GM19324 (cell line): ENCODE results near the gene EFNB2.
A peak's percentile ranks its signal among the peaks of the same experiment; 100 is the strongest.

ENCODE experiments used
- ATAC-seq: cut with Tn5 transposase; IDR thresholded peaks from one replicate; pipeline ENCODE4 v1.9.1; 2021; ENCODE audit warnings: mild to moderate bottlenecking, moderate library complexity; ENCODE audit not compliant: unreplicated experiment, low FRiP score

EFNB2 gene

DNA sequence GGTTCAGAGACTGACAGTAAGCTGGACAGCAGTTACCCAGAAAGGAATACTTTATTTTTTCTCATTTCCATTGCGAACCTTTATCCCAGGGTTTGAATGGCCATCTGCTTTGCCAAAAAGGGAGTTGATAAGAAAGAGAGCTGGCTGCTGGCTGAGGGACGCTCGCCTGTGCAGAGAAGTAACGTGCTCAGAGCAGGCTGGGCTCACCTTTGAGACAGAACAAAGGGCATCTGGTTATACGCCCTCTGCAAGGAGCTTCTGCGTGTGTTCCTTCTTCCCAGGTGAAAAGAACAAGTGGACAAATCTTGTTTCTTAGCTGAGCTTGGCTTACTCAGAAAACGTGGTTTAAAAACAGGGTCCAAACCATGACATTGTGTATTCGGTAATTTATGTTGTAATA lies 47.4 kb downstream of the EFNB2 start:
- ATAC-seq: no peak

DNA sequence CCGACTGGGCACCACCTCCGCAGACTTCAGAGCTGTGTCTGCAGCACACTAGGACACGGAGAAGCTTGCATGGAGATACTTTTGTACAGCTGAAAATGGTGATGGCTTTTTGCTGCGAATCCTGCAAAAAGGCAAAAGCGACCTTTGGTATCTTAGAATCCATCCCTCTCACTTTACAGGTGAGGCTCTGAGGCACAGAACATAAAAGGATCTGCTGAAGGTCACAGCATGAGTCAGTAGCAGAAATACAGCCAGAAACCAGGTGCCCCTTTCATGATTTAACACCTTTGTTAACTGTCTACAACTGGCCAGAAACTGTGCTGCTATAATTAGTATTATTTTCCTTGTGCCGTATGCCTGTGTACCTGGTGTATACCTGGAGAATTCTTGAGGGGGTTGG lies 48.3 kb downstream of the EFNB2 start:
- ATAC-seq: no peak

DNA sequence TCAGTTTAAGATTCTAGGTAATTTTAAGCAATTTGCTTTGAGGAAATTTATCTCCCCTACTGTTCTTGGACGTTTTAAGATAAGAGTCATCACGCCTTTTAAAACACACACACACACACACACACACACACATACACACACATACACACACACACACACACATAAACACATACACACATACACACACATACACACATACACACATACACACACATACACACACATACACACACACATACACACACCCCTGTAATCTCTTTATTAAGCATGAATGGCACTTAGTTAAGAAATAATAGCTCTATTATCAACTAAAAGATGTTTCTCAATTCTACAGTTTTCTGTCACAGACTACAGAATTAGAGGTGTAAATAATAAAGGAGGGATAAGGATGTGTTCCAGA lies 49.2 kb downstream of the EFNB2 start:
- no peak for ATAC-seq

DNA sequence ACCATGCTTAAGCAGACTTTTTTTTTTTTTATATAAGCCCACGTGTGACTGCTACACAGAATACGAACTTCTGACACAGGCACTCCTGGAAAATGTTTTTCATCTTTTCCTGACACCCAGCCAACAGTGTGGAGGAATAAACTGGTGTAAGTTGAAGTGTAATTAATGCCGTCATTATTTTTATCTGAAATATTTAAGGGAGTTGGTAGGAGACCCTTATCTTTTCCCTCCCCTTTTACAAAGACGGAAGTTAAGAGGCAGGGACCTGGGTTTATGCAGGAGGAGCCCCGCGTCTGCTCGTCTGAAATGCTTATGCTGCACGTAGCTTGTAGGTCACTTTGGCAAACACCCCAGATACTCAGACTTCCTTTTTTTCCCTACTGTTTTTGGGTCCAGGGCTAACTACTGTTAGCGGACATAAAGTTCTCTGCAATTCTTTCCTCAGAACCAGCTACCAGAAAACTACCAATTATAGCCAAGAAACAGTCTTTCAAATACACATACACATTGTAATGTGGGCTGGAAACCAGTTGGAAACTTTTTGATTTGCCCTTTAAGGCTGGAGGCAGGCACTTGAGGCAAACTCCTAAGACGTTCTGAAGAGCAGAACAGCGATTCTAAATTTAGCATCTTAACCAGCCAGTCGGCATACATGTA lies 50.8 kb downstream of the EFNB2 start:
- no peak for ATAC-seq

DNA sequence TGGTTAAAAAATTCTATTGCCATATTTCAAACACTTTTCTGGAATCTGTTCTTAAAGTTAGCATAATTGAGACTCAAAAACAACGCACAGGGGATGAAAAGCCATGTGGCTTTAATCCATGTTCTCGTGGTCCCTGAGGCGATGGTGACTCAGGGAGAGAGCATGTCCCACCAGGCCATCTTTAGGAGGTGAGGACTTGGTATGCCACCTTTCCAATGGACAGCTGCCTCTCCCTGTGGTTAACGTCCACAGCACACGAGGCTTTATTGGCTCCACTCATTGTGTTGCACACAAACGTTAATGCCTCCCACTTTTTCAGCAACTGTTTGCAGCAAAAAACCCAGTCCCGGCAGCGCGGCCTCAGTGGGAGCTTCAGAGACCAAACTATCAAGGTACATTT lies 51.4 kb downstream of the EFNB2 start:
- ATAC-seq: no peak

DNA sequence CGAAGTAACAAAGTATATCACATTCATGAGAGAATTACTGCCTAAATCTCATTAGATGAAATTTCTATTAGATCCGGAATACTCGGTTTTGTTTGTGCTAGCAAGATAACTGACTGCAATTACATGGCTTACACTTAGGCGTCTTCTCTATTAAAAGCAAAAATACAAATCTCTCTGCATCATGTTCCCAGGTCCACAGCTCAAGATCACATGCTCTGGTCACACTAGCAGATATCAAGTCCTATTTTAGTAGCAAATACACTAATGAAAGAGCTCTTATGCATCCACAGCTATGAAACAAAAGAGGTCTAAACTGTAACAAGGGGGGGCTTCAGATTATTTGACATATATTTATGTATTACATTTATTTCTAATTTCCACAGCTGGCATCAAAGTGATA lies 53.5 kb downstream of the EFNB2 start:
- no peak for ATAC-seq

DNA sequence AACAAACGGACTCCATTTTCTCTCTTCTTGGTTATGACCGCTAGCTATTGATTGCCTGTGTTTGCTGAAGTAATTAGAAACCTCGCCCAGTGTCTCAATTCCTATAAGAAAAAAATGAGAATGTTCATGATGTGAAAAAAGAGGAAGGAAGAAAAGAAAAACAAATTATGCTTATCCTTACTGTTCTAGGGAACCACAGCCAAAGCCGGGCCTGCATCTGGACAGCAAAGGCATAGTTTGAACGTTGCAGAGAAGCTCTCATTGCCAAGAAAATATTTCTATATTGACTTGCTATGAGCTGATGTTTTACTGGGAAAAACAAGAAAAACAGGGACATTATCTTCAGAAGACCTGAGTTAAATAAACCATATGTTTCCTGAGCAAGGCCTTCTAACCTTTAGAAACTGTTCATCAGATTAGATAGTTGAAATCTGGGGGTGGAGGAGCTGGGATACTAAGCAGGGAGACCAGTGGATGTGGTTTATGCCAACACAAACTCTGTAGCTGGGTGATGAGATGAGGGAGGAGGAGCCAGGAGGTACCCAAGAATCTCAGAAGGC lies 55.0 kb downstream of the EFNB2 start:
- no peak for ATAC-seq

DNA sequence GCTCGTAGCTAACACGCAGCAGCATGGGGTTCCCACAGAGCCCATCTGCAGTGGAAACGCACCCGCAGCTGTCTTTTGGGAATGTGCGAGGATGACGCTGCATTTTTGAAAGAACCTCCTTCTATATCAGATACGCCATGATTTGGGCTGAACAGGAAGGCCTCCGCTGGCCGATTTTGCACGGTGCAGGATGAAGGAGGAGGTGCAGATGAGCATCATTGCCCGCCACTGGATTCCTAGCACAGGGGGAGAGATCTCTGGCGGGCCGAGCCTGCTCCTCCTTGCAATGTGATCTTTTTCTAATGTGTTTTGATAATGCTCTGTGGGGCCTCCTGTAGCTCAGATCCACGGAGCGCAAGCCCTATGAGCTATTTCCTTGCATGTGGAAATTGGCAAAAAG lies 55.5 kb downstream of the EFNB2 start:
- no peak for ATAC-seq

DNA sequence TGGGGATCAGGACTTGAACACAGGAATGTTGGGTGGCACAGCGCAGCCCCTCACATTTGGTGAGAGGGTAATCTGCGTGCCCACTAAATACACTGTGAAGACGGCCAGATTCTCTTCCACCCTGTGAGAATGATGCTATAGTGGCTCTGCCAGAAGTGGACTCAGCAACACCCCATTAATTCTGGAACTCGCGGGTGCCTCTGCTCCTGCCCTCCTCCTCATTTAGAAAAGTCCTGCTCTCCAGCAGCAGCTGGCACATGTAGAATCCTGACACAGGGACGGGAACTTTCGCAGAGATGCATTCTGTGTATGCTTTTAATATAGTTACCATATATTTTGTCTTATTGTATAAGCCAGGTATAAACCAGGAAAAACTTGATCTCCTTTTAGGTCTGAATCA lies 57.3 kb downstream of the EFNB2 start:
- ATAC-seq: no peak

DNA sequence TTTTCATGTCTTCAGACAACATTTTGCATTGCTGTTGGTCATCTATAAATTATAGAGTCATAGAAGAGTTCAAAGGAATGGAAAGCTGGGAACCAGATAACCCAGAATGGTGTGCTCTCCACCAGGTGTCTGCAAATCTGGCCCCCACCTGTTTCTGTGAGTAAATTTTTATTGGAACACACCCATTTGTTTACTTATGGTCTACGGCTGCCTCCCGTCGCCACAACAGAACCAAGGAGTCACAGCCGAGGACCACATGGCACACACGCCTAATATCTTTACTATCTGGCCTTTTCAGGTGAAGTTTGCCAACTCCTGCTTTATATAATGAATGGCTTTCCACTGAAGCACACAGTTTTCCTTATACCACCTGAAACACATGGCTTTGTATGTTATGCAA lies 58.2 kb downstream of the EFNB2 start:
- no peak for ATAC-seq

DNA sequence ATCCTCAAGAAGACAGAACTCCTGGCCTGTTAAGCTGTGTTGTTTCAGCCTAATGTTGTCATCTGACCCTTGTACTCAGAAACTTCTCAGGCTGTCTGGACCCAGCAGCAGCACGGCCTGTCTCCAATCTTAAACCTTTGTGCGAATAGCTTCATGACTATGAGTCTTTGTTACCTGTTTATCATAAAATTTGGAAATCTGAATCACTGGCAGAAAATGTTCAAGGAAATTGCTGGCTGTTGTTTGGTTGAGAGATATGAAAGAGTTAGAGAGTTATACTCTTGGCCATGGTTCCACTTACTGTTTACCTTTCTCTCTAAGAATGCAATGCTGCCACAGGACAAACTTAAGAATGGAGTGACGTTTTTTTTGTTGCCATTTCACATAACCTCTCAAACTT lies 59.6 kb downstream of the EFNB2 start:
- ATAC-seq: no peak

DNA sequence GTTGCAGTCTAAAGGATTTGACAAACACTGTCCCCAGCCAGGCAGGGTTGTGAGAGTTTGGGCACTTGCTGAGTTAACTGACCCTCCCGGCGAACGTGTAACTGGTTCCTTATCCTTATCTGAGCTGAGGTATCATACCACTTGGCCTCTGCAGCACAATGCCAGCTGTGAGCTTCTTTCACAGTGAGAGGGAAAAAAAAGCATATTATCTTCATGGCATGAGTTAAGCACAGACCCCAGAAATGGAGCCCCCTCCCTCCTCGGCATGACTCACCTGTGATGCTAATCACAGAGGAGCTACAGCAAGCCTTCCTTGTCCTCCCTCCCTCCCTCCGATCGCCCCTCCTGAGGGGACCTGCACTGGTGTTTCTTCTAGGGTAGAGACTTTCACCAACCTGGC lies 60.5 kb downstream of the EFNB2 start:
- ATAC-seq: no peak

DNA sequence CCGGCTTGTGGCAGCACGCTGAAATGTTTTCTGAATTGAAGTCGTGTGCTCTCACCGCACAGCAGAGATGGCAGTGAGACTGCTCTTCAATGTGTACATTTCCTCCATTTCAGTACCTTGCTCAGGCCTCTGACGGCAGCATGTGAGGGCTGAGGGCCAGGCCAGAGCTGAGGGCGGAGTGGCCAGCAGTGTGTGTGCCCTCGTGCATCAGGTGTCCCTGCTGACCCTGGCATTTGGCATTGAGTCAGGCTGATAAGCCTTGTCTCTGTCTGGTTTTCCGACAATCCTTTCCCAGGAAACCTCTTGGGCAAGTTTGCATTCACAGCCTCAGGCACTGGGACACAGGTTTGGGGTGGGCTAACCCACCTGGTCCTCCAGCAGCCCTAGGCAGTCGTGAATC lies 62.3 kb downstream of the EFNB2 start:
- ATAC-seq: no peak

DNA sequence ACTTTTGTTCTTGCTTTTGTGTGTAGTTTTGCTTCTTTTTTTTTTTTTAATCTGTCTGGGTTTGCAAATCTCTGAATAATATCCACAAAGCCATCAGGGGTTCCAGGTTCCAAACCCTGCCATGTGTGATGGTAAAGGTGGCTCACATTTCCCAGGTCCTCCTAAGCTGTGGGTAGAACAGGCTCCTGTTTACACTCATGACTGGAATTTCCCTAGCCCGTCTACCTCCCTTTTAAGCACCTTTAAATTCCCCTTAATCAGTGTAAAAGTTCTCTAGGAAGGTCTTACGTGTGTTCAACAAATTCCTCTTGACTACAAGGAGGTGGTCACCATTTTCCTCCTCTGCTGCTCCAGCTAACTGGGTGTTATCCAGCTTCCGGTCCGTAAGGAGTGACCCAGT lies 62.8 kb downstream of the EFNB2 start:
- ATAC-seq: no peak

DNA sequence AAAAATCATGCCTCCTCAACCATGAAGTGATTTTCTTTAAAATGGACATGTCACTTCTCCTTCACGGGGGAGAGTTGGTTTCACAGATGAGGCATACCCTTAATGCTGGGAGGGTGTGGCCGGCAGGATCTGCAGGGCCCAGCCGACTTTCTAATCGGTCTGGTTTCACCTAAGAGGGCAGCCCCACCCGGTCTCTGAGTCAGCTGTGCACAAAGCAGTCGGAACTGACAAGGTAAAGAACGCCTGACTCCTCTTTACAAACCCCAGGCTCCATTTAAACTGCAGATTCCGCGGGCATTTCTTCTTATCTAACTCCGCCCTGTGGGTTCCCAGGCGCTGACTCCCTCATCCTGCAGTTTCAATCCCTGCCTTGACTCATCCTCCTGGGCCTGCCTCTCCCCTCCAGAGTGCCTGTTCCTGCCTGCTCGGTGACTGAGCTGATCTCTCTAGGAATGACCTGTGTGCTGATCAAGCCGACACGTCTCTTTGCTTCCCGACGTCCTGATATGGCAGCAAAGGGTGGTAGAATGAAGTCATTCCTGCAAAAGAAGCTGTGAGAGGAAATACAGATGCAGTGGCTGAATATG lies 63.4 kb downstream of the EFNB2 start:
- ATAC-seq: peak; percentile 57

DNA sequence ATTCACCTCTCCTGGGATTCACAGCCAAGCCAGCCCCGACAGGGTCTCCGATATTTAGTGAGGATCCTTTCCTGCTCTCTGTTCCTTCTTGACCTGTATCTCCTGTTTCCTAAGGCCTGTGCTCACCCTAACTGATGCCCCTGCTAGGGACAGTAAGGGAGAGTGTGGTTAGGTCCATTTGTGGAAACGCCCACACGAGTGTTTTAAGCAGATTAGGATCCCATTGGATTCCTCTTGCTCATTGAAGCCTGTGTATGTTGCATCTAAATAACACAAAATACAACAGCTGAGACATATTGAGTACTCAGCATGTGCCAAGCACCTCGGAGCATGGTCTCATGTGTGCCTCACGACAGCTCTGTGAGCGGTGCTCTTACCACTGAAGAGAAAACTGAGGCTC lies 64.9 kb downstream of the EFNB2 start:
- no peak for ATAC-seq

DNA sequence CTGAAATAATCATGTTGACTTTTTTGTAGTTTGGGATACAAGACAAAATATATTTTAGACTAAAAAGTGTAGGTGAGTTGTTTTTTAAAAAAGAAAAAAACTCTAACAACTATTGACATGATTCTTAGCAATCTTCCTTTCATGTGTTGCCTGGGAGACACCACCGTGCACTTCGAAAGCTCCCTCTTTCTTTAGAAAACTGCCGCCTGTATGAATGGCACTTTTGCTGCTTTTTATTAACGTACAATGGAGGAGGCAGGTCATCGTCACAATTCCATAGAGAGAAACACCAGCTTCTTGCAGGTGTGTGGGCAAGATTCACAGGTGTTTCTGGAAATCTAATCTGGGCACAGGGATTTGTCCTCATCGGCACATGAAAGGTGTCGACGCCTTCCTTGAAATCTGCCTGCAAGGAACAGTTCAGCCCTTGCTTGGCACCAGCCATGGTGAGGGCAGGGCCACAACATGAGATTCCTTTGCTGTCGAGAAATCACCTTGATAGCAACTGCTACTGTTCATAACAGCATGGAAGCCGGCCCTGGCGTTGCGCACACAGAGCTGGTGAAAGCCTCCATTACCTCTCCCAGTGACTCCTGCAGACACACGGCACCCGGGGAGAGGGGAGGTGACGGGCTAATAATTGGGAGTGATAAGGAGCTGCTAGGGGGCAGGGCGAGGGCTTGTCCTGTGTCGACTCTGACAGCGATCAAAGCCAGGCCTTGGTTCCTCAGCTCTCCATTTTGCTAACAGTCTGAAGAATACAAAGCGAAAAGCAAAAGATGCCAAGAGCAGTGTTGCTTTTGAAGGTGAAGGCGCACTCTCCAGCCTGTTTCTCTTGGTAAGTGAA lies 66.5 kb downstream of the EFNB2 start:
- no peak for ATAC-seq

DNA sequence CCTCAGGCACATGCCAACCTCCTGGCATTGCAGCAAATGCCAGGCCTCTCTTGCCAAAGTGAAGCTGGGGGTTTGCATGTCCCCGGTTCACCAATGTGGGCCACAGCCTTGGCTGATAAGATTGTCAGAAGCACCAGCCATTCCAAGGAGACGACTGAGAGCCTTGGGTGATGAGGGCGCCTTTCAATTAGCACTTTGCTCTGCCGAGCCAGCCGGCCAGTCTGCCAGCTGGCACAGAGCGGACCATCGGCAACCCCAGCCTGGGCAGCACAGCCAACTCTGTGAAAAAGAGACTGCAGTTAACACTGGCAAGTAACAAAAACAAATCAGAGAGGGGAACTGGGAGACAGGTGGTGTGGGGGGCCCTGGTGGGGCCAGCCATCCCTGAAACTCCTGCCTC lies 67.3 kb downstream of the EFNB2 start:
- no peak for ATAC-seq

DNA sequence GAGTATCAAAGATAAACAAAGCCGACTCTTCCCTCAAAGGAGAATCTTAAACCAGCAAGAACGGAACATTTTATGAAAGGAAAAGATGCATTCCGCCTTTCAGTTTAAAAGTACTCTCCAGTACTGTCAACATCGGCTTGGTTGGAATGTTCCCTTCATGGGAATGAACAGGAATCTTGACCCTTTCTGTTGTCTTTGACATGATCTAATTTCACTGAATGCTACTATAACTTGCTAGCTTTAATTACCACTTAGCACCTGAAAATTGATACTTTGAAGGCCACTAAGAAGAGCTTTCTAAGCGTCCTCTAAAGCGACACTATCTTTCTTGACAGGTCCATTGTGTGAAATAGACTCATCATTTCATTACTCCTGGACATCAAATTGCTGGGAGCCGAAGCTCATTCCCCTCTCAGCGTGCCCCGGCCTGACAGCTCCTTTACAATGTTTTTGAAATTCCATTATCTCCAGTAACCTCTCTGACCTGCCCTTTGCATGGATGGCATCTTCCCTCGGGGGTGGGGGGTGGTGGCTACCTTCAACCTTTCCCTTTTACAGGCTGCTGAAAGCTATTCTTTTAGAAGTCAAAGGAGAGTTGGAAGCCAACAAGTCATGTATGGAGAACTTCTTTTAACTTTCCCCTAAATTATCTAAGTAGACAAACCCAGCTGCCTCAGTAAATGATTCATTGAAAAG lies 67.9 kb downstream of the EFNB2 start:
- ATAC-seq: no peak

DNA sequence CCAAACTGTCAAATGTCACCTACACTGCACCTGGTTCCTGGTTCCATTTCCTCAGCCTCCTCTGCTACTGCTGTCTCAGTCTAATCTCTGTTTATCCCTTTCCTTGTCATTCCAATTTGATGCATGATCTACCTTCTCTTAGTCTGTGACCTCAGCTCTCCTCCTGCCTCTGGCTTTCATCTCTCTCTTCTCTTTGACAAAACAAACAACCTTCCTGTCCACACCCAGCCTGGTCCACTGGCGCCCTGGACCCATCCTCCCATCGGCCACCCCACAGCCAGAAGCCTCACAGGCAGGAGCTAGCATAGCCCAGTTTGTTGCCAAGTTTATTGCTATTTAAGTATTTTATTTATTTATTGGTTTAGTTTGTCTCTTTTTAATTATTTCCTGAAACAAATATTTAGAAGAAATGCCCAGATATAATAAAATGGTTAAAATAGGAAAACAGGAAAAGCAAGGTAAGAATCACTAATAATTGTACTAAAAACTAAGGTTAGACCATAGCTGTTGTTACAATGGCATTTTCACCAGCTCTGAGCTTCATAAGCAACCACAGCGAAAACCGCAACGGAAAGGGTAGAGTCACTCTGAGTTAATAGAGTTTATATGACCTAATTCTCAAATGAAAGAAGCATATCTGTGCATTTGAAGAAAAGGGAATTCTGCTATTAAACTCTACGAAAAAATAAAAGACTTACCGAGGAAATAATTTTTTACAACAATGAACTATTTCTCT lies 68.6 kb downstream of the EFNB2 start:
- no peak for ATAC-seq
